SHP77 (cell line): ENCODE results near the gene TNFRSF6B.
"Not testable (repeated sequence)": the region's sequence is repeated elsewhere in the genome, so short reads cannot be mapped to it uniquely, and the experiment has no call there.

Experiments used
- DNase-seq, 2 experiments: peaks; one replicate each; lab custom pipeline; 2025; lab: John Stamatoyannopoulos, UW

TNFRSF6B gene, protein sequence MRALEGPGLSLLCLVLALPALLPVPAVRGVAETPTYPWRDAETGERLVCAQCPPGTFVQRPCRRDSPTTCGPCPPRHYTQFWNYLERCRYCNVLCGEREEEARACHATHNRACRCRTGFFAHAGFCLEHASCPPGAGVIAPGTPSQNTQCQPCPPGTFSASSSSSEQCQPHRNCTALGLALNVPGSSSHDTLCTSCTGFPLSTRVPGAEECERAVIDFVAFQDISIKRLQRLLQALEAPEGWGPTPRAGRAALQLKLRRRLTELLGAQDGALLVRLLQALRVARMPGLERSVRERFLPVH

DNA sequence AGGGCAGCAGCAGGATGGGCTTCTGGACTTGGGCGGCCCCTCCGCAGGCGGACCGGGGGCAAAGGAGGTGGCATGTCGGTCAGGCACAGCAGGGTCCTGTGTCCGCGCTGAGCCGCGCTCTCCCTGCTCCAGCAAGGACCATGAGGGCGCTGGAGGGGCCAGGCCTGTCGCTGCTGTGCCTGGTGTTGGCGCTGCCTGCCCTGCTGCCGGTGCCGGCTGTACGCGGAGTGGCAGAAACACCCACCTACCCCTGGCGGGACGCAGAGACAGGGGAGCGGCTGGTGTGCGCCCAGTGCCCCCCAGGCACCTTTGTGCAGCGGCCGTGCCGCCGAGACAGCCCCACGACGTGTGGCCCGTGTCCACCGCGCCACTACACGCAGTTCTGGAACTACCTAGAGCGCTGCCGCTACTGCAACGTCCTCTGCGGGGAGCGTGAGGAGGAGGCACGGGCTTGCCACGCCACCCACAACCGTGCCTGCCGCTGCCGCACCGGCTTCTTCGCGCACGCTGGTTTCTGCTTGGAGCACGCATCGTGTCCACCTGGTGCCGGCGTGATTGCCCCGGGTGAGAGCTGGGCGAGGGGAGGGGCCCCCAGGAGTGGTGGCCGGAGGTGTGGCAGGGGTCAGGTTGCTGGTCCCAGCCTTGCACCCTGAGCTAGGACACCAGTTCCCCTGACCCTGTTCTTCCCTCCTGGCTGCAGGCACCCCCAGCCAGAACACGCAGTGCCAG is at the start of gene TNFRSF6B:
Gene TNFRSF6B, plus strand, starts transcription at position 25 of the 729 bp plus-strand sequence. Its CDS starts 116 bp downstream, at position 141.
- DNase-seq = no peak

DNA sequence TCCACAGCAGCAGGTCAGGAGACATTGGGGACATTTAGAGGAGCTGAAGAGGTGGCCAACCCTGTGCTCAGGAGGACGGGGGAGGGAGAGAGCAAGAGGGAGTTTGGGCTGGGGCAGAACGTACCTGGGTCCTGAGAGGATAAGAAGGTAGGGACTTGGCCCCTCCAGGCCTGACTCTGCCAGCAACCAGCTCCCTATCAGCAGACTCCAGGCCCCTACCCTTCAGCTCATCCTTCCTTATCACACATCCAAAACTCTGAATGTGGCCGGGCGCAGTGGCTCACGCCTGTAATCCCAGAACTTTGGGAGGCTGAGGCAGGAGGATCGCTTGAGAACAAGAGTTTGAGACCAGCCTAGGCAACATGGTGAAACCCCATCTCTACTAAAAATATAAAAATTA is 48.3 kb upstream of the TNFRSF6B start:
- no peak for DNase-seq

DNA sequence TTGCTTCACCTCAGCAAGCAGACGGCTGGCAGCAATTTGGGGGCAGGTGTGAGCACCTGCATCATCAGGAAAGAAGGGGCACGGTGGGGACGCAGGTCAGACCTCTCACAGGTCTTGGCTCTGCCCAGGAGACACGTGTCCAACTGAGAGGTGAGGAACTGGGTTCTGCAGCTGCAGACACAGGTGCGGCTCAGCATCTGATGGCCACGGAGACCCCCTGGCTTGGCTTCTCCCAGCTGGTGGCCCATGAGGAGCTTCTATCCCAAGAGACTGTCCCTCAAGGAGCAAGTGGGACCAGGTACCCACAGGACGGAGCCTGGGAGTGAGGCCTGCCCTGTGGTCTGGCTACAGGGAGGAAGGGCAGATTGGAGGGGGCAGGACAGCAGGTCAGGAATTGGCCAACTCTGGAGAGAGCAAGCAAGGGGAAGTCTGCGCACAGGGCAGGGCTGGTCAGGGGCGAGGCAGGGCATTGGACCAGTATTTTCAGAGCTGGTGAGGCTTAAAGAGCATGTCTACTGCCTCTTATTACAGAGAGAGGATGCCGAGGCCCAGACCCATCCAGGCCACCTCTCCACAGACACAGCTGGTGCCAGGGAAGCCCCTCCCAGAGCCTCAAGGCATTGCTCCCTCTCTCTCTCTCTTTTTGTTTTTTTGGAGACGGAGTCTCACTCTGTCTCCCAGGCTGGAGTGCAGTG is 47.4 kb upstream of the TNFRSF6B start:
- DNase-seq = no peak

DNA sequence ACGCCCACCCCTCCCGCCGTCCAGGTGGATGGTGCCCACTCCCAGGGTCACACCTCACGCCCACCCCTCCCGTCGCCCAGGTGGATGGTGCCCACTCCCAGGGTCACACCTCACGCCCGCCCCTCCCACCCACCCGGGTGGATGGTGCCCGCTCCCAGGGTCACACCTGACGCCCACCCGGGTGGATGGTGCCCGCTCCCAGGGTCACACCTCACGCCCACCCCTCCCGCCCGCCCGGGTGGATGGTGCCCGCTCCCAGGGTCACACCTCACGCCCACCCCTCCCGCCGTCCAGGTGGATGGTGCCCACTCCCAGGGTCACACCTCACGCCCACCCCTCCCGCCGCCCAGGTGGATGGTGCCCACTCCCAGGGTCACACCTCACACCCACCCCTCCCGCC is 46.0 kb upstream of the TNFRSF6B start:
- DNase-seq = not testable (repeated sequence)

DNA sequence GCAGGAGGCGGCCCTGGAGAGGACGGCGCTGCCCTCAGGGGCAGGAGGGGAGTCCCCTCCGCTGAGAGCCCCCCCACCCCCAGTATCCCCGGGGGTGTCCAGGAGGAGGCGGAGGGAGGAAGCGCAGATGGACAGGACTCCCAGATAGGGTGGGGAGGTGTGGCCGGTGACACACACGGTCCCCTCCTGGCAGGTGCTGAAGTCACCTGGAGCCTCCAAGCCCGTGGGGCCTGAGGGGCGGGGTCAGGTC is 44.6 kb upstream of the TNFRSF6B start:
- DNase-seq = no peak

DNA sequence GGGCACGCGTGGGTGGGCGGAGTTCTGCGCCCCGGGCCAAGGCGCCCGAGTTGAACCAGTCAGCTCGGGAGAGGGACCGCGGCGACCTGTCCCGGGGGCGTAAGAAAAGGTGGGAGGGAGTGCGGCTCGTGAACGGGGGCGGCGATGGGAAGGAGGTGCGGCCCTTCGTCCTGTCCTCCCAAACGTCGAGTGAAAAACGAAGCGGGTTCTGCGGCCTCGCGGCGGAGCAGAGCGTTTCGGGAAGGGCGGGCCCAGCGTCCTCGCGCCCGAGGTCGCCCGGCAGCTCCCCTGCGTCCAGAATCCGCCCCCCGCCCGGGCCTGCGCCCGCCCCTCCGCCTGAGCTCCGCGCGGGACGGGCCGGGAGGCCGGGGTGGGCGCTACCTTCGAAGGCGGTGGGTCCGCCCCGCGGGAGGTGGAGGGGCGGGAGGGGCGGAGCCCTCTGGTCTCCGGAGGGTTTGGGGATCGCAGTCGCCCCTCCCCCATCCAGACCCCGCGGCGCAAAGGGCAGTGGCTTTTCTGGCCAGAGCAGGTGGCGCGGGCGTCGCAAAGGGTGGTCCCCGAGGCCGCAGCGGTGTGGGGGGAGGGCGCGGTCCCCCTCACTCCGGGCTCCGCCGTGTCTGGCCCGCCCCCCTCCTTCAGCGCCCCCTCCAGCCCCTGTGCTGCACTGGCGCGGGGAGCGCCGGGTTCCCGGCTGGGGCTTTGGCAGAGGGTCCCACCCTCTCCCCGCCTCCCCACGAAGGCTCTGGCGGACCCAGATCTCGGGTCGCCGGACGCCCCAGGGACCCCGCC is 44.1 kb upstream of the TNFRSF6B start:
- peak; percentile 25 to 59 for DNase-seq

DNA sequence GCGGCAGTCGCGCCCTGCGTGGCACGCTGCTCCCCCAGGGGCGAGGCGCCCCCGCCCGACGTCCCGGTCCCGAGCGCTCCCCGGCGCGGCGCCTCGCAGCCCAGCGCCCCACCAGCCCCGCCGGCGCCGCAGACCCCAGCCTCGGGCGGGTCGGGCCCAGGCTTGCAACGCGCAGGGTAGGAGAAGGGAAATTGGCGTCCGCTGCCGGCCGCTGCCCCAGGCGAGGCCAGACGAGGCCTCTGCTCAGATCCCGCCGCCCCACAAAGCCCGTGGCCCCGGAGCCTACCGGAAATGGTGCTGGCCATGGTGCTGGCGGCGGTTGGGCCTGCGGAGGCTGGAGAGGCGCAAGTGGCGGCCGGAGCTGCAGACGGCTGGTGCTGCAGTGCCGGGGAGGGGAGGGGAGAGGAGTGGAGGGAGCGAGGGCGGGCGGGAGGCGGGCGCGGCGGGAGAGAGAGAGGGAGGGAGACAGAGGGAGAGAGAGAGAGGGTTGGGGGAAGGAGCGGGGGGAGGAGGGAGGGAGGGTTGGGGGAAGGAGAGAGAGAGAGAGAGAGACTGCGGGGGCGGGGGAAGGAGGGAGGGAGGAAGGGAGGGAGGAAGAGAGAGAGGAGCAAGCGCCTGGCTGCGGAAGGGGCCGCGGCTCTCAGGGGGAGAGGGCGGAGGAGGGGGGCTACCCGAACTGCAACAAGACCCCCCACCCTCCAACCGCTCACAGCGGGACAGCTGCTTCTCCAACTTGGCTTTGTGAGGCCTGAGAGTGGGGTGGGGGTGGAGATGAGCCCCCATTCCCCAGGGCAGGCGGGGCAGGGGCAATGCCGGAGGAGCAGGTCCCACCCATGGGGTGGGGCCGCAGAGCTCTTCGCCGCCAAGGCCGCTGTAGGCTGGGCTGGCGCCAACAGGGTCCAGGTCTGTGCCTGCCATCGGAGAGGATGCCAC is 43.1 kb upstream of the TNFRSF6B start, which contains the start of gene STMN3:
Gene STMN3, minus strand, starts transcription at position 384 of the 933 bp plus-strand sequence. Its CDS starts 79 bp downstream, at position 305.
- DNase-seq = peak; percentile 96 to 98

DNA sequence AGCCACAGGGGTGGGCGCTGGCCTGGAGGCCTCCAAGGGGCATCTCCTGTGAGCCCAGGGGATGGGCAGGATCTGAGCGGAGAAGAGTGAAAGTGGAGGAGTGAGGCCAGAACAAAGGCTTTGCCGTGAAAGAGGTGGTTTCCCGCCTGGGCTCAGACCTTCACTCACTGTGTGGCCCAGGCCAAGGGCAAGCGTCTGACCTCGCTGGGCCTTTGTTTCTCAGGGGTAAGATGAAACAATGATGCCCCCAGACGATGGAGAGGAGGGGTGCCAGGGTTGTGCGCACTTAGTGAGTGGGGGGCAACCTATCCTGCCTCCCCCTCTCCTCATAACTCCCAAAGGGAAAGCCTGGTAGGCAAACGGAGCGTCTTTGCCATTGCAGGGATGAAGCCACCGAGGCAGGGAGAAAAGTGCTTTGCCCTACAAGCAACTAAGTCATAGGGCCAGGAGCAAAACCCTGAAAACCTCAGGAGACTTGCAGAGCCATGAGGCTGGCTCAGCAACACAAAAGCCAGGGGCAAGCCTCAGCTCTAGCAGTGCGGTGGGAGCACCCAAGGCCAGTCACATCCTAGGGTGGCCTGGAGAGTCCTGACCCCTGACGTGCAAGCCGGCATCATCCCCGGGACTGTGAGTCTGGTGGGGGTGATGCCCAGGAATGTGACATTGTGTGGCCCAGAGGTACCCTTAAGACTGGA is 42.3 kb upstream of the TNFRSF6B start:
- DNase-seq = no peak

DNA sequence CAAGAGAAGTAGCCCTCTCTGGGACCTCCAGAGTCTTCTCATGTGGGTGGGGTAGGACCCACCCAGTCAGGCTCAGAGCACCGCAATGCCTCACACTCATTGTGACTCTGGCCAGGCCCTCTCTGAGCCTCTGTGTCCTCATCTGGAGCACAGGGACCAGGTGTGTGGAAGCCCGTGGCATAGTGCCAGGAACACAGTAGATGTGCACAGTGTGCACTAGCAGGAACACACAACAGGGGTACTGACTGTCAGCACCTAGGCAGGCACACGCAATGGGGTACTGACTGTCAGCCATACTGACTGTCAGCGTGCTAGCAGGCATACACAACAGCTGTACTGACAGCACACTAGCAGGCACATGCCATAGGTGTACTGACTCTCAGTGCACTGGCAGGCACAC is 41.2 kb upstream of the TNFRSF6B start:
- peak; percentile 49 to 55 for DNase-seq

DNA sequence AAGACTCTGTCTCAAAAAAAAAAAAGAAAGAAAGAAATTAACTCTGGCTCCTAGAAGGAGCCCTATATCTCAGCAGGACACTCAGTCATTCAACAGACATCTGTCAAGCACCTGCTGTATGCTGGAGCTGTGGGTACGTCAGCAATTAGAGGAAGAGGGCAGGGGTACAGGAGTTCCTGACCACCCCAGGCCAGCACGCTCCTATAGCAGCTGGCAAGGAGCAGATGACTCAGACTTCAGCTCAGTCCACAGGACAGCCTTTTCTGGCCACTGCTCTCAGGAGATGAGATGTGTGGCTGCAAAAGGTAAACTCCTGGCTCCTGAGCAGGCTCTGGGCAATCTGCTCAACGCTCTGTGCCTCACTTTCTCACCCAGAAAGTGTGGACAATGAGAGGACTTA is 40.0 kb upstream of the TNFRSF6B start:
- DNase-seq = no peak

DNA sequence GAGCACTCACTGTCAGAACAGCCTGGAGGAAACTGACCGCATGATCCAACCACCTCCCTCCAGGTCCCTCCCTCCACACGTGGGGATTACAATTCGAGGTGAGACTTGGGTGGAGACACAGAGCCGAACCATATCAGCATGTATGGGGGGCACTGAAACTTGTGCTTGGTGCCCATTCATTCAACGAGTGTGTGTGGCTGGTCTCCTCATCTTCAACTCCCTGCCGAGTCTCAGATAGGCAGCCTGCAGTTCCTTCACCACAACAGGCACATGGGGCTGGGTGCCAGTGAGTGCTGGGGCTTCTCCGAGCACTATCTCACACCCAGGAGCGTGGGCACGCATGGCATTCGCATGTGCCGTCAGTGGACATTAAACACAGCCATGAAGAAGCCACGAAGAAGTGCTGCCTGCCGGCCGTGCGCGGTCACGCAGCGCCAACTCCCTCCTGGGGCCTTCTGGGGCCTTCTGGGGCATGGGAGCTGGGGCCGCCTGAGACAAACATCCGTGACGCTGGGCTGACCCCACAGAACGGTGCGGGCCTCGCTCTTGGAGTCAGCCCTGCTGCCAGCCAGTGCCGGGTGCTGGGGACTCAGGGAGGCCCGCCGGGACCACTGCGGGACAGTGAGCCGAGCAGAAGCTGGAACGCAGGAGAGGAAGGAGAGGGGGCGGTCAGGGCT is 39.1 kb upstream of the TNFRSF6B start:
- peak; percentile 32 to 59 for DNase-seq

DNA sequence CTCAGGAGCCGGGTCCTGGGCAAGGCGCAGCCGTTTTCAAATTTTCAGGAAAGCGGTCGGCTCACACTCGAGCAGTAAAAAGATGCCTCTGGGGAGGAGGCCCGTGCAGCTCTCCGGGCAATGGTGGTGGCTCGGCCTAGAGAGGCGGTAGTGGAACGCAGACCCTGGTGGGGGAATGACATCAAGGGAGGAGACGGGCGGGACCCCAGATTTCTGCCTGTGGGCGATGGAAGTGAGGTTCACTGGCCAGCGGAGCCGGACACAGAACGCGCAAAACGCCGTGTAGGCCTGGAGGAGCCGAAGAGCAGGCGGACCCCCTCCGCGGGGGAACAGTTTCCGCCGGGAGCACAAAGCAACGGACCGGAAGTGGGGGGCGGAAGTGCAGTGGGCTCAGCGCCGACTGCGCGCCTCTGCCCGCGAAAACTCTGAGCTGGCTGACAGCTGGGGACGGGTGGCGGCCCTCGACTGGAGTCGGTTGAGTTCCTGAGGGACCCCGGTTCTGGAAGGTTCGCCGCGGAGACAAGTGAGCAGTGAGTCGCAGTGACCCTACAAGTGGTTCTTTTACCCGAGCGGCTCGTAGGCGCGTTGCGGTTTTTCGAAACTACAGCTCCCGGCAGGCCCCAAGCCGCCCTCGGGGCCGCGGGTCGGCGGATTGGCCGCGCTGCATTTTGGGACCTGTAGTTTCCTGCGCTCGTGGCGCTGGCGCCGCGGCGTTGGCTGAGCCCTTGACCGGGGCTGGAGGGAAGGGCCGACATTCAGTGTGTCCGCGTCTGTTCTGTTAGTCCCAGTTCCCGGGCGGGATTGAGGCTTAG is 38.3 kb upstream of the TNFRSF6B start, which contains the start of gene RTEL1:
Gene RTEL1, plus strand, starts transcription at position 376 of the 812 bp plus-strand sequence. CDS start 1,091 bp downstream, outside the sequence.
- peak; percentile 94 to 97 for DNase-seq

DNA sequence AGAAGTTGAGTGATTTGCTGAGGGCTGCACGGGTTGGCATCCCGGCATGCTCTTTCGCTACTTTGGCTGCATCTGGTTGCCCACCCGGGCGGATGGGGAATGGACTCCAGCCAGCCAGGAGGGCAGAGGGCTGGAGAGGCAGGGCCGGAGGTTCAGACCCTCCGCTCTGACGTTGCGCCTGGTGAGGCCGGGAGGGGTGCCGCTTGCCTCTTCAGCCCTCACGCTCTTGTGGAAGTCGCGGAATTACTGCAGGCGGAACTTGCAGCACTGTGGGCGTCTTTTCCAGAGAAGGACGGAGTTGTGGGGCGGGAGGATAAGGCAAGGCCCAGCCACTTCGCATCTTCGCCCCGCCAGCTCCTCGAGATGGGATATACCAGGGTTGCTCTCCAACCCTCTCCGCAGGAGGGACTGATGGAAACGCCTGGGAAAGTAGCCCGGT is 37.7 kb upstream of the TNFRSF6B start:
- no peak for DNase-seq

DNA sequence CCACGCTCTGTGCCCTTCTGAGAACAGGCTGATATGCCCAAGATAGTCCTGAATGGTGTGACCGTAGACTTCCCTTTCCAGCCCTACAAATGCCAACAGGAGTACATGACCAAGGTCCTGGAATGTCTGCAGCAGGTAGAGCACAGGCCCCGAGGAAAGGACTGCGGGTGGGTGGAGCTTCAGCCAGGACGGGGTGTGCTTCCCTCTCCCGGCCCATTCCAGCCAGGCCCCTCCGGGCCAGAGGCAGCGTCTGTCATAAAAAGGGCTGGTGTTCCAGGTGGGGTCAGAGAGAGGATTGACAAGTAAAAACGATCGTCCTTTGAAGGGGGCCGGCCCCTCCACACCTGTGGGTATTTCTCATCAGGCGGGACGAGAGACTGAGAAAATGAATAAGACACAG is 37.1 kb upstream of the TNFRSF6B start:
- no peak for DNase-seq

DNA sequence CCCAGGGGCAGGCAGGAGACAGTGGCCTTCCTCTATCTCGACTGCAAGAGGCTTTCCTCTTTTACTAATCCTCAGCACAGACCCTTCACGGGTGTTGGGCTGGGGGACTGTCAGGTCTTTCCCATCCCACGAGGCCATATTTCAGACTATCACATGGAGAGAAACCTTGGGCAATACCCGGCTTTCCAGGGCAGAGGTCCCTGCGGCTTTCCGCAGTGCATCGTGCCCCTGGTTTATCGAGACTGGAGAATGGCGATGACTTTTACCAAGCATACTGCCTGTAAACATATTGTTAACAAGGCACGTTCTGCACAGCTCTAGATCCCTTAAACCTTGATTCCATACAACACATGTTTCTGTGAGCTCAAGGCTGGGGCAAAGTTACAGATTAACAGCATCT is 36.3 kb upstream of the TNFRSF6B start:
- not testable (repeated sequence) for DNase-seq

DNA sequence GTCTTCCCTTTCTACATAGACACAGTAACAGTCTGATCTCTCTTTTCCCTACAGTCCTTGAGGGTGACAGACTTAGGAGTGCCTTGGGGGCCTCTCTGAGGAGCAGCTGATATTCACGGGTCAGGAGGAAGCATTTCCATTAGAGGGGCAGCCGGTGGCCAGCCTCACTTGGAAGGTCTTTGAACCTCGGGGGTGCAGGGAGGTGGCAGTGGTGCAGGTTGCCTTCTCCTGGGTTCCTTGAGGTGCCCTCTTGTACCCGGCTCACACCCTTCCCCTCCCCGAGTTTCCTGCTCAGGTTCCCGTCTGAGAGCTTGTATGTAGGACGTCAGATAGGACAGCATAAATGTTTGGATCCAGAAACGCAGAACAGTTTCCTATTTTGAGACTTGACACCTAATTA is 35.8 kb upstream of the TNFRSF6B start:
- DNase-seq = no peak

DNA sequence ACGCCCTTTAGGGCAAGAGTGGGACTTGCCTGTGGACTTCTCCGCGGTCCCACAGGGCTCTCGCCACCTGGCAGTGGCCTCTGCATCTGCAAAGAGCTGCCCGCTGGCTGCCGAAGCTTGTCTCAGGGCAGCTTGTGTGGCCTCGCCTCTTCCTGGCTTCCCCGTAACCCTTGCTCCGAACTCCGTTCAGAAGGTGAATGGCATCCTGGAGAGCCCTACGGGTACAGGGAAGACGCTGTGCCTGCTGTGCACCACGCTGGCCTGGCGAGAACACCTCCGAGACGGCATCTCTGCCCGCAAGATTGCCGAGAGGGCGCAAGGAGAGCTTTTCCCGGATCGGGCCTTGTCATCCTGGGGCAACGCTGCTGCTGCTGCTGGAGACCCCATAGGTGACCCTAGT is 35.3 kb upstream of the TNFRSF6B start:
- no peak for DNase-seq

DNA sequence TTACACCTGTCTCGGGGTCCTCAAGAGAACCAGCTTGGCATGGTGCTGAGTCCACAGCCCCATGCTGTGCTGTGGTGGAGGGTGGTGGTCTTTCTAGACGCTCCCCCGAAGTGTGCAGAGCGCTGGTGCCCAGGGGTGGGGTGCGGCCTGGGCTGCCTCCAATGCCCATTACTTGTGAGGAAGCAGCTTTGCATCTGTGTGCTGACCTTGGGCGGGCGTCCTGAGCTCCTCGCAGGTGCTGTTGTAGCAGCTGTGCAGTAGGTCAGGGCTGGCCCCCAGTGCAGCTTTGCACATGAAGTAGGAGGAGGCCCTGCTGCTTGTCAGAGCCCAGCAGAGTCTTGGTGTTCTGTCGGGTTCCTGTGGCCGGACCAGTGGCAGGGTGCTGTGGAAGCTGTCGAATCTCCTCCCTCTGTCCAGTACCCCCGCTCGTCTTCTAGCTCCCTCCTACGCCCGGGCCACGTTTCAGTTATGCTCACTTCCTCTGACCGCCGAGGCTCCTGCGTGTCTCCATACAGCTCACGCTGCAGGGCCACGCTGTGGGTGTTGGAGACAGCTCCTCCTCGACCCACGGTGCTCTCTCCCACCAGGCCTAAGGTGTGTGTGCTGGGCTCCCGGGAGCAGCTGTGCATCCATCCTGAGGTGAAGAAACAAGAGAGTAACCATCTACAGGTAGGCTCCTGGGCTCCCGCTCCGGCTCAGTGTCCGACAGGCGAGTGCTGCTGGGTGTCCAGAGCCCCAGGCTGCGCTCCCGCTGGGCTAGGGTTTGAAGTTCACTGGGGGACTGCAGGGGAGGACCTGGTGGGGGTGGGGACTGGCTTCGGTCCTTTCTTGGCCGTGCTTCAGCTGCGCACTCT is 34.3 kb upstream of the TNFRSF6B start:
- no peak for DNase-seq
